K562 (cell line): ENCODE data around the gene PLXNB1. TPM values are rescaled to one million over a fixed set of nuclear protein-coding genes. Genes with fewer than 3 reads are reported as not detected.

Experiments
- BRD9 ChIP-seq: fragments of 450-650 bp; IDR thresholded peaks from 2 replicates; pipeline ENCODE4 v1.6.1; 2018; ENCODE audit warnings: low read depth; ENCODE audit not compliant: partially characterized antibody
- CSDE1 ChIP-seq, 2 experiments: fragments of 450-650 bp; IDR thresholded peaks; 2 replicates each; pipeline ENCODE4 v1.6.1; 2016; ENCODE audit warnings: mild to moderate bottlenecking in 1 of 2
- DACH1 ChIP-seq: fragments of 450-650 bp; IDR thresholded peaks from 2 replicates; pipeline ENCODE4 v1.6.1; 2018; ENCODE audit not compliant: partially characterized antibody
- MTA1 ChIP-seq: fragments of 450-650 bp; IDR thresholded peaks from 2 replicates; pipeline ENCODE4 v1.6.1; 2017; ENCODE audit warnings: borderline replicate concordance
- NR2C1 ChIP-seq, 2 experiments: fragments of 450-650 bp; IDR thresholded peaks; 2 replicates each; pipeline ENCODE4 v1.6.1; 2017; ENCODE audit warnings: mild to moderate bottlenecking in 2 of 2, antibody characterized with exemption in 1 of 2, inconsistent platforms in 1 of 2, missing compliant biosample characterization in 1 of 2, missing genetic modification characterization in 1 of 2
- SUPT5H ChIP-seq: fragments of 450-650 bp; IDR thresholded peaks from 2 replicates; pipeline ENCODE4 v1.6.1; 2016
- ZNF274 ChIP-seq: IDR thresholded peaks from 2 replicates; pipeline ENCODE4 v1.6.1; 2011; ENCODE audit warnings: low read depth, mild to moderate bottlenecking, low read length, moderate library complexity, borderline replicate concordance
- polyA plus RNA-seq, 8 experiments: library from polyadenylated mRNA; depleted of rRNA in 4 of 8; stranded (reverse) in 5 of 8; unstranded in 3 of 8; fragments of >200 nt; fragmentation: Nextera tagmentation in 2 of 8; fragmentation: Illumina TruSeq in 1 of 8; extraction: Ambion mirVana in 2 of 8; extraction: Trizol in 1 of 8; gene quantifications; 2 replicates each; pipeline versions ENCODE4 v1.2.1 to v1.2.3, GENCODE V29; 2011 to 2014; ENCODE audit warnings: inconsistent platforms in 1 of 8, missing spikeins in 1 of 8
- total RNA-seq, 7 experiments: library from RNA; depleted of rRNA in 6 of 7; stranded (reverse); fragments of >200 nt in 6 of 7; fragmentation: Illumina TruSeq in 2 of 7; extraction: Trizol in 2 of 7; gene quantifications; 2 replicates each; pipeline versions ENCODE4 v1.2.1 to v1.2.3, GENCODE V29; 2011 to 2021; ENCODE audit warnings: low replicate concordance in 1 of 7
- TF ChIP-seq, protein P1 (sequence below), 2 experiments: fragments of 450-650 bp in 1 of 2; sonication (generic) in 1 of 2; formaldehyde crosslinking in 1 of 2; IDR thresholded peaks; 2 replicates each; pipeline versions ENCODE4 v1.7.1 to v1.9.0; 2016 to 2022; ENCODE audit warnings: inconsistent platforms in 1 of 2, mild to moderate bottlenecking in 1 of 2, missing genetic modification reagents in 1 of 2
- TF ChIP-seq, protein P2 (sequence below), 3 experiments: fragments of 200-800 bp in 1 of 3; sonication (Bioruptor generic) in 1 of 3; sonication (generic) in 1 of 3; formaldehyde crosslinking in 1 of 3; IDR thresholded peaks; 2 replicates each; pipeline versions ENCODE4 v1.6.1 to v1.8.0; 2016 to 2022; ENCODE audit warnings: mild to moderate bottlenecking in 2 of 3, missing compliant biosample characterization in 2 of 3, missing genetic modification characterization in 2 of 3, missing genetic modification reagents in 1 of 3

PLXNB1 gene
- total and polyA plus RNA-seq, 9 of the 15 experiments (the other 6 are each of a cell fraction or from before 2014, with no cell fraction given) = 0.17 to 17.4 (median 6.0) TPM

DNA sequence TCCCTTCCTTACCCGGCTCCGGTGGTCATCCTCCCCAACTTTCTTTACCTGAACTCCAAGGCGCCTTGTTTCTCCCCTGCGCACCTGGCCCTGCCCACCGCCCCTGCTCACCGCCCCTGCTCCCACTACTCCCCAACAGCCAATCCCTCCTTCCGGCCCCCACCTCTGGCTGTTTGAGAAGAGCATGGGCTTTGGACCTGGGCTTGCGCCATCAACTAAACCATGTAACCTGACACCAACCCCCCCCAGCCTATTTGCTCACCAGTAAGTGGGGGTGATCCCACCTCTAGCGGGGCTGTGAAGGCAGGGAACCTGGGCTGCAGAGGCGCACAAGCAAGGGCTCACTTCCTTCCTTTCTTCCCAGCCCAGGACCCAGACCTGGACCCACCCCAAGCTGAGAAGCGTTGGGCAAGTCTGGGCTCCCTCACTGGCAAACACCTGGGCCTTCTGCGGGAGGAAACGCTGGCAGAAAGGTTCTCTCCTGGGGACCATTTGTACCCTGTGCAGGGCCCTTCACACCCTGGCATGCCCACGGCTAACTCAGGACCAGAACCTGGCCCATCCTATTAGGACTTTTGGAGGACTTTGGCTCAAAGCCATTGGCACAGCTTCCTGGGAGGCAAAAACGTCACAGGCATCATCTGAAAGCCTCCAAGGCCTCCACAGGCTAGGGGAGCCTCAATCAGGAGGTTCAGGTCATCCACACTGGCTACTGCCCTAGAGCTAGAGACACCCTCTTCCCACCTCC lies at the start of gene PLXNB1 (continued):
- TF ChIP-seq, protein P1, sequence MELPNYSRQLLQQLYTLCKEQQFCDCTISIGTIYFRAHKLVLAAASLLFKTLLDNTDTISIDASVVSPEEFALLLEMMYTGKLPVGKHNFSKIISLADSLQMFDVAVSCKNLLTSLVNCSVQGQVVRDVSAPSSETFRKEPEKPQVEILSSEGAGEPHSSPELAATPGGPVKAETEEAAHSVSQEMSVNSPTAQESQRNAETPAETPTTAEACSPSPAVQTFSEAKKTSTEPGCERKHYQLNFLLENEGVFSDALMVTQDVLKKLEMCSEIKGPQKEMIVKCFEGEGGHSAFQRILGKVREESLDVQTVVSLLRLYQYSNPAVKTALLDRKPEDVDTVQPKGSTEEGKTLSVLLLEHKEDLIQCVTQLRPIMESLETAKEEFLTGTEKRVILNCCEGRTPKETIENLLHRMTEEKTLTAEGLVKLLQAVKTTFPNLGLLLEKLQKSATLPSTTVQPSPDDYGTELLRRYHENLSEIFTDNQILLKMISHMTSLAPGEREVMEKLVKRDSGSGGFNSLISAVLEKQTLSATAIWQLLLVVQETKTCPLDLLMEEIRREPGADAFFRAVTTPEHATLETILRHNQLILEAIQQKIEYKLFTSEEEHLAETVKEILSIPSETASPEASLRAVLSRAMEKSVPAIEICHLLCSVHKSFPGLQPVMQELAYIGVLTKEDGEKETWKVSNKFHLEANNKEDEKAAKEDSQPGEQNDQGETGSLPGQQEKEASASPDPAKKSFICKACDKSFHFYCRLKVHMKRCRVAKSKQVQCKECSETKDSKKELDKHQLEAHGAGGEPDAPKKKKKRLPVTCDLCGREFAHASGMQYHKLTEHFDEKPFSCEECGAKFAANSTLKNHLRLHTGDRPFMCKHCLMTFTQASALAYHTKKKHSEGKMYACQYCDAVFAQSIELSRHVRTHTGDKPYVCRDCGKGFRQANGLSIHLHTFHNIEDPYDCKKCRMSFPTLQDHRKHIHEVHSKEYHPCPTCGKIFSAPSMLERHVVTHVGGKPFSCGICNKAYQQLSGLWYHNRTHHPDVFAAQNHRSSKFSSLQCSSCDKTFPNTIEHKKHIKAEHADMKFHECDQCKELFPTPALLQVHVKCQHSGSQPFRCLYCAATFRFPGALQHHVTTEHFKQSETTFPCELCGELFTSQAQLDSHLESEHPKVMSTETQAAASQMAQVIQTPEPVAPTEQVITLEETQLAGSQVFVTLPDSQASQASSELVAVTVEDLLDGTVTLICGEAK (IDR thresholded peaks at IDR 0.05) = no peak; the same call in 1 of the 2 replicates
- TF ChIP-seq, protein P1 (CRISPR knock-in tag; IDR thresholded peaks at IDR 0.05) = no peak
- TF ChIP-seq CSDE1 (IDR thresholded peaks at IDR 0.05) (no peak), ZNF274 (no peak), SUPT5H (peak; percentile 40; the same call in 1 of the 2 replicates), MTA1 (no peak), BRD9 (no peak), NR2C1 (IDR thresholded peaks at IDR 0.05) (no peak), NR2C1 (tag; IDR thresholded peaks at IDR 0.05) (no peak), DACH1 (no peak)
- TF ChIP-seq, protein P2, sequence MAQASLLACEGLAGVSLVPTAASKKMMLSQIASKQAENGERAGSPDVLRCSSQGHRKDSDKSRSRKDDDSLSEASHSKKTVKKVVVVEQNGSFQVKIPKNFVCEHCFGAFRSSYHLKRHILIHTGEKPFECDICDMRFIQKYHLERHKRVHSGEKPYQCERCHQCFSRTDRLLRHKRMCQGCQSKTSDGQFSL (CRISPR knock-in tag; IDR thresholded peaks at IDR 0.05) = peak; percentile 95
- TF ChIP-seq, protein P2 (tag; IDR thresholded peaks at IDR 0.05) = peak in 1 of 2 experiments; percentile 80; a peak in 2 of 4 replicates
